Uterus (tissue), 4 donors: ENCODE data around the gene TTLL12. TPM values are rescaled to one million over a fixed set of nuclear protein-coding genes. Genes with fewer than 3 reads are reported as not detected.
A peak's percentile ranks its signal among the peaks of the same experiment; 100 is the strongest.

ENCODE experiments used
- DNase-seq, 2 donors: peaks; one replicate each; pipeline ENCODE4 v3.0.0-alpha.2; 2019 to 2020
- H3K27ac ChIP-seq, 2 donors: fragments of 200-600 bp; sonication (generic); 1 replicate in 1 of 2; 2 replicates in 1 of 2; pipeline ENCODE4 v1.5.1; 2016 to 2018
- H3K27me3 ChIP-seq, 2 donors: fragments of 200-600 bp; sonication (generic); one replicate each; pipeline ENCODE4 v1.5.1; 2018 to 2019; ENCODE audit warnings: control low read depth in 1 of 2
- H3K36me3 ChIP-seq, 2 donors: fragments of 200-600 bp; sonication (generic); one replicate each; pipeline ENCODE4 v1.5.1; 2019; ENCODE audit warnings: control low read depth in 1 of 2
- H3K4me1 ChIP-seq, 2 donors: fragments of 200-600 bp; sonication (generic); one replicate each; pipeline ENCODE4 v1.5.1; 2018 to 2019; ENCODE audit warnings: control low read depth in 1 of 2
- H3K4me3 ChIP-seq, 2 donors: fragments of 200-600 bp; sonication (generic); 1 replicate in 1 of 2; 2 replicates in 1 of 2; pipeline ENCODE4 v1.5.1; 2018 to 2019; ENCODE audit warnings: mild to moderate bottlenecking in 1 of 2
- H3K9me3 ChIP-seq, 2 donors: fragments of 200-600 bp; sonication (generic); one replicate each; pipeline ENCODE4 v1.5.1; 2019; ENCODE audit warnings: control low read depth in 1 of 2
- POLR2A ChIP-seq, 2 donors: fragments of 450-650 bp; IDR thresholded peaks; one replicate each; pipeline ENCODE4 v1.6.1; 2016; ENCODE audit warnings: antibody characterized with exemption in 2 of 2, mild to moderate bottlenecking in 1 of 2, moderate library complexity in 1 of 2
- intact Hi-C: fragments of 100-400 bp; cut with DNase I; formaldehyde crosslinking; loops from one replicate; pipeline ENCODE4 v1.15.1; 2023; ENCODE audit warnings: low total_unique reads
- total RNA-seq, 4 donors: library from RNA; depleted of rRNA in 3 of 4; stranded (reverse); fragments of >200 nt in 3 of 4; gene quantifications; one replicate each; pipeline versions ENCODE4 v1.1.0 to v1.2.4, GENCODE V29; 2014 to 2023
- TF ChIP-seq, protein P1 (sequence below), 4 experiments: fragments of 200-600 bp in 2 of 4; fragments of 450-650 bp in 2 of 4; sonication (generic) in 2 of 4; IDR thresholded peaks; one replicate each; pipeline ENCODE4 v1.5.1; 2016 to 2019; ENCODE audit warnings: antibody characterized with exemption in 4 of 4, mild to moderate bottlenecking in 2 of 4, moderate library complexity in 1 of 4
- donor health status: DM: yes; HTN: yes; CAD: no.

Gene TTLL12
- total RNA-seq, result 10 to 100 TPM in 2 of 4 donors, 1 to 10 TPM in 2; 6.7 to 29.7 (median 17.3) TPM

- no peaks in the 10 kb centered on the region for H3K9me3 ChIP-seq
- no peaks in the 10 kb centered on the region for H3K27me3 ChIP-seq
- TF ChIP-seq, protein P1, sequence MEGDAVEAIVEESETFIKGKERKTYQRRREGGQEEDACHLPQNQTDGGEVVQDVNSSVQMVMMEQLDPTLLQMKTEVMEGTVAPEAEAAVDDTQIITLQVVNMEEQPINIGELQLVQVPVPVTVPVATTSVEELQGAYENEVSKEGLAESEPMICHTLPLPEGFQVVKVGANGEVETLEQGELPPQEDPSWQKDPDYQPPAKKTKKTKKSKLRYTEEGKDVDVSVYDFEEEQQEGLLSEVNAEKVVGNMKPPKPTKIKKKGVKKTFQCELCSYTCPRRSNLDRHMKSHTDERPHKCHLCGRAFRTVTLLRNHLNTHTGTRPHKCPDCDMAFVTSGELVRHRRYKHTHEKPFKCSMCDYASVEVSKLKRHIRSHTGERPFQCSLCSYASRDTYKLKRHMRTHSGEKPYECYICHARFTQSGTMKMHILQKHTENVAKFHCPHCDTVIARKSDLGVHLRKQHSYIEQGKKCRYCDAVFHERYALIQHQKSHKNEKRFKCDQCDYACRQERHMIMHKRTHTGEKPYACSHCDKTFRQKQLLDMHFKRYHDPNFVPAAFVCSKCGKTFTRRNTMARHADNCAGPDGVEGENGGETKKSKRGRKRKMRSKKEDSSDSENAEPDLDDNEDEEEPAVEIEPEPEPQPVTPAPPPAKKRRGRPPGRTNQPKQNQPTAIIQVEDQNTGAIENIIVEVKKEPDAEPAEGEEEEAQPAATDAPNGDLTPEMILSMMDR (IDR thresholded peaks at IDR 0.05), result peak in 1 of 4 experiments; percentile 8
- peak; percentile 38 to 73 for TF ChIP-seq POLR2A (IDR thresholded peaks at IDR 0.05)
- peak in 1 of 2 donors; percentile 62 for DNase-seq
- intact Hi-C loops, result no loop called here
- H3K27ac ChIP-seq, result peak within 1 kb of the TSS; percentile 72 to 83
- H3K4me1 ChIP-seq, result peaks cover 4 to 9% of the 10 kb centered on the region in 2 donors
- H3K36me3 ChIP-seq, result no peaks in the 10 kb centered on the region
- H3K4me3 ChIP-seq, result peak within 1 kb of the TSS; percentile 40 to 66
Observed at GRCh38 chr22:43186272-43187170, at the start of gene TTLL12. Gene TTLL12, minus strand, starts transcription at chr22:43187134. Its CDS starts 65 bp downstream, at chr22:43187069.

- H3K27ac ChIP-seq, result no peak overlapping the region
- TF ChIP-seq, protein P1 (IDR thresholded peaks at IDR 0.05), result no peak
- no peak for TF ChIP-seq POLR2A (IDR thresholded peaks at IDR 0.05)
- H3K9me3 ChIP-seq, result no peaks in the 10 kb centered on the region
- no peak for DNase-seq
- H3K4me3 ChIP-seq, result no peak overlapping the region
- intact Hi-C loops, result no loop called here
- H3K4me1 ChIP-seq, result peaks cover 0 to 10% of the 10 kb centered on the region in 2 donors
- no peaks in the 10 kb centered on the region for H3K27me3 ChIP-seq
- H3K36me3 ChIP-seq, result no peaks in the 10 kb centered on the region
Observed at GRCh38 chr22:43235445-43236409, 48.8 kb upstream of the TTLL12 start.

DNA sequence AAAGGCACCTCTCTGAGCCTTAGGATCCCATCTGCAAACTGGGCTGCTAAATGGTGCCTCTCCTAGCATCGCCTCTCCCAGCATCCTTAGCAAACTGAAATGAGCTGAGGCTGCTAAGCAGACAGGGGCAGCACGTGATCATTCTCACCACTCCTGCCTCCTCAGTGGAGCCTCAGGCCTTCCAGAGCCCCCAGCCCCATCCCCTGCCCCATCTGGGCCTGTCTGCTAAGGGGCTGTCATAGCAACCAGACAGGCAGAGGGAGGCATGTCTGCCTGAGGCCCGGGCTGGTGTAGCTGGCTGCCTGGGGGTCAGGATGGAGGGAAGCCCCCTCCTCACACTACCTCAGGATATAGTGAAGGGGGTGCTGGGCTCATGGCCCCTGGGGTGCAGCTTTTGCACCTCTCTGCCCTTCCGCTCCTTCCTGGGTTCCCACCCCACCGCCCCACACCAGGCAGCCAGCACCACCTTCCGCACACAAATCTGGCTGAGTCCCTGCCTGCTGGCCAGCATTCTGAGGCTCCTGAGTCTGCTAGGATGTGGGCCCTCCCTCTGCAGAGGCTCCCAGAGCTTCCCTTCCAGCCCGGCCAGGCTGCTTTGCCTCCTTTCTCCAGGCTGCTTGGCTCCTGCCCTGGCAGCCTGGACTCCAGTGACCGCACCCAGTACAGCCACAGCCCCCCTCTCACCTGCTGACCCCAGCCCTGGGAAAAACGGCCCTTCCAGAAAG, 47.5 kb upstream of the TTLL12 start:
- Histone ChIP-seq H3K27me3 (no peaks in the 10 kb centered on the region), H3K27ac (no peak overlapping the region), H3K36me3 (no peaks in the 10 kb centered on the region), H3K4me3 (no peak overlapping the region), H3K9me3 (no peaks in the 10 kb centered on the region), H3K4me1 (no peaks in the 10 kb centered on the region)
- intact Hi-C loops, result no loop called here
- TF ChIP-seq, protein P1 (IDR thresholded peaks at IDR 0.05), result no peak
- TF ChIP-seq POLR2A (IDR thresholded peaks at IDR 0.05), result no peak
- no peak for DNase-seq

DNA sequence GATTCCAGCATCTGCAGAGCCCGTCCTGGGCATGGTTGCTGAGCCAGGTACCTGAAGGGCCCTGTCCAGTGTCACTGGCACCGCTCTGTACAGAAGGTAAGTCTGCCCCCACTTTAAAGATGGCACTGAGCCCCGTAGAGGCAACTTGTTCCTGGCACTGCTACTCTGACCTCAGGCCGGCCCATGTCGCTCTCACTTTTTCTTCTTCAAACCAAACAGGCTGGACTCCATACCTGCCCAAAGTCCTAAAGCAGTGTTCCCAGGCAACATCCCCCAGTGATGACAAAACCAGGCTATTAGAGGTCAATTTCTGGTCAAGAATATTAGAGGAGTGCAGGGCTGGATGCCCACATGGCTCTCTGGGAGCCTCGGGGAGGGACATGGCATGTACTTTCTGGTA, 46.6 kb upstream of the TTLL12 start:
- no peak overlapping the region for H3K27ac ChIP-seq
- H3K9me3 ChIP-seq, result no peaks in the 10 kb centered on the region
- no peaks in the 10 kb centered on the region for H3K36me3 ChIP-seq
- intact Hi-C loops, result no loop called here
- TF ChIP-seq, protein P1 (IDR thresholded peaks at IDR 0.05), result no peak
- TF ChIP-seq POLR2A (IDR thresholded peaks at IDR 0.05), result no peak
- no peak for DNase-seq
- no peaks in the 10 kb centered on the region for H3K4me1 ChIP-seq
- no peaks in the 10 kb centered on the region for H3K27me3 ChIP-seq
- H3K4me3 ChIP-seq, result no peak overlapping the region
